HG03571 (cell line): ENCODE results near the gene SPATA12.
A peak's percentile ranks its signal among the peaks of the same experiment; 100 is the strongest.

Experiments
- ATAC-seq: cut with Tn5 transposase; IDR thresholded peaks from one replicate; pipeline ENCODE4 v1.9.1; 2021; ENCODE audit not compliant: unreplicated experiment

SPATA12 gene

GRCh38 chr3:57048728-57049127, 11.7 kb upstream of the SPATA12 start:
- no peak for ATAC-seq

- ATAC-seq, result no peak
These were observed 7.8 kb upstream of the SPATA12 start for GRCh38 chr3:57052662-57053061.

GRCh38 chr3:57053122-57053521, 7.3 kb upstream of the SPATA12 start:
- ATAC-seq, result no peak

- no peak for ATAC-seq
These were observed 3.1 kb upstream of the SPATA12 start for GRCh38 chr3:57057351-57057750.

GRCh38 chr3:57059411-57059810, 1.1 kb upstream of the SPATA12 start:
- no peak for ATAC-seq

- ATAC-seq, result no peak
These were observed 1.1 kb downstream of the SPATA12 start for GRCh38 chr3:57061556-57061955.

- ATAC-seq, result no peak
These were observed 1.7 kb downstream of the SPATA12 start for GRCh38 chr3:57062101-57062631.

GRCh38 chr3:57063032-57063431, 2.6 kb downstream of the SPATA12 start:
- no peak for ATAC-seq

- no peak for ATAC-seq
These were observed 3.5 kb downstream of the SPATA12 start for GRCh38 chr3:57064001-57064400.

GRCh38 chr3:57064572-57064971, 4.1 kb downstream of the SPATA12 start:
- ATAC-seq, result no peak

- no peak for ATAC-seq
These were observed 5.1 kb downstream of the SPATA12 start for GRCh38 chr3:57065588-57065987.

- ATAC-seq, result no peak
These were observed 6.0 kb downstream of the SPATA12 start for GRCh38 chr3:57066471-57066870.

GRCh38 chr3:57068437-57069089, 8.1 kb downstream of the SPATA12 start:
- ATAC-seq, result peak; percentile 96

- ATAC-seq, result no peak
These were observed 9.0 kb downstream of the SPATA12 start for GRCh38 chr3:57069503-57069902.

- no peak for ATAC-seq
These were observed 13.2 kb downstream of the SPATA12 start for GRCh38 chr3:57073628-57074027.

GRCh38 chr3:57074135-57074534, 13.7 kb downstream of the SPATA12 start:
- no peak for ATAC-seq

GRCh38 chr3:57076422-57076951, 16.0 kb downstream of the SPATA12 start:
- ATAC-seq, result no peak

GRCh38 chr3:57077630-57078343, 17.3 kb downstream of the SPATA12 start:
- ATAC-seq, result no peak

GRCh38 chr3:57078344-57078634, 17.8 kb downstream of the SPATA12 start:
- no peak for ATAC-seq

GRCh38 chr3:57078635-57079473, 18.4 kb downstream of the SPATA12 start:
- no peak for ATAC-seq

- no peak for ATAC-seq
These were observed 19.0 kb downstream of the SPATA12 start for GRCh38 chr3:57079474-57079831.

- no peak for ATAC-seq
These were observed 19.7 kb downstream of the SPATA12 start for GRCh38 chr3:57080171-57080570.
